SU-DHL-6 (cell line): ENCODE results near the gene CEND1.

Experiments
- EZH2phosphoT487 ChIP-seq: fragments of 200-600 bp; sonication (generic), shearing (Covaris generic); conservative IDR thresholded peaks from 2 replicates; pipeline ENCODE4 v1.6.1; 2018; ENCODE audit warnings: mild to moderate bottlenecking, antibody characterized with exemption, low read length, moderate library complexity, mixed read lengths
- TF ChIP-seq, protein P1 (sequence below): fragments of 200-600 bp; sonication (generic); IDR thresholded peaks from one replicate; pipeline ENCODE4 v1.5.1; 2017; ENCODE audit warnings: antibody characterized with exemption, mild to moderate bottlenecking, low read length, moderate library complexity; ENCODE audit not compliant: insufficient read depth, poor library complexity, severe bottlenecking

DNA sequence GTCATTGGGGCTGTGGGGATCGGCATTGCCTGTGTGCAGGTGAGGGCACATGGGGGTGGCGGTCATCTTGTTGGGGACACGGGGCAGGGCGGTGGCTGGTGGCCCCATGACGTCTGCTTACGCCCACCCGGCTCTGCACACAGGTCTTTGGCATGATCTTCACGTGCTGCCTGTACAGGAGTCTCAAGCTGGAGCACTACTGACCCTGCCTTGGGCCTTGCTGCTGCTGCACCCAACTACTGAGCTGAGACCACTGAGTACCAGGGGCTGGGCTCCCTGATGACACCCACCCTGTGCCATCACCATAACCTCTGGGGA is 48.1 kb upstream of the CEND1 start:
- TF ChIP-seq, protein P1, sequence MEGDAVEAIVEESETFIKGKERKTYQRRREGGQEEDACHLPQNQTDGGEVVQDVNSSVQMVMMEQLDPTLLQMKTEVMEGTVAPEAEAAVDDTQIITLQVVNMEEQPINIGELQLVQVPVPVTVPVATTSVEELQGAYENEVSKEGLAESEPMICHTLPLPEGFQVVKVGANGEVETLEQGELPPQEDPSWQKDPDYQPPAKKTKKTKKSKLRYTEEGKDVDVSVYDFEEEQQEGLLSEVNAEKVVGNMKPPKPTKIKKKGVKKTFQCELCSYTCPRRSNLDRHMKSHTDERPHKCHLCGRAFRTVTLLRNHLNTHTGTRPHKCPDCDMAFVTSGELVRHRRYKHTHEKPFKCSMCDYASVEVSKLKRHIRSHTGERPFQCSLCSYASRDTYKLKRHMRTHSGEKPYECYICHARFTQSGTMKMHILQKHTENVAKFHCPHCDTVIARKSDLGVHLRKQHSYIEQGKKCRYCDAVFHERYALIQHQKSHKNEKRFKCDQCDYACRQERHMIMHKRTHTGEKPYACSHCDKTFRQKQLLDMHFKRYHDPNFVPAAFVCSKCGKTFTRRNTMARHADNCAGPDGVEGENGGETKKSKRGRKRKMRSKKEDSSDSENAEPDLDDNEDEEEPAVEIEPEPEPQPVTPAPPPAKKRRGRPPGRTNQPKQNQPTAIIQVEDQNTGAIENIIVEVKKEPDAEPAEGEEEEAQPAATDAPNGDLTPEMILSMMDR: no peak
- TF ChIP-seq EZH2phosphoT487: no peak
